H1 (cell line): ENCODE results near the gene PKD1. TPM values are rescaled to one million over a fixed set of nuclear protein-coding genes. Genes with fewer than 3 reads are reported as not detected.

Experiments used
- CTCF ChIA-PET: fragments of 300-600 bp; sonication (Branson Sonifier 250); formaldehyde crosslinking; loops from one replicate; lab custom pipeline; 2021; ENCODE audit not compliant: partially characterized antibody; lab: Charles Lee
- POLR2A ChIA-PET: fragments of 300-600 bp; sonication (Branson Sonifier 250); formaldehyde crosslinking; loops from one replicate; lab custom pipeline; 2021; ENCODE audit warnings: inconsistent platforms; ENCODE audit not compliant: partially characterized antibody; lab: Charles Lee
- DNase-seq, 2 experiments: peaks; one replicate each; pipeline versions ENCODE4 v3.0.0 to v3.0.0-alpha.2; 2010 to 2022; ENCODE audit warnings: low spot score in 2 of 2, low read depth in 1 of 2, mixed read lengths in 1 of 2
- FAIRE-seq: peaks from 2 replicates; lab custom pipeline; 2011; peaks lifted over from hg19 to GRCh38; lab: Jason Lieb, UNC
- H2AFZ ChIP-seq: 2 replicates; pipeline ENCODE4 v1.8.1; 2012; ENCODE audit warnings: low read length, inconsistent platforms
- H2AK5ac ChIP-seq: 2 replicates; pipeline ENCODE4 v1.6.1; 2013; ENCODE audit warnings: low read depth, low read length
- H2BK120ac ChIP-seq: replicated peaks from 2 replicates; pipeline ENCODE3; 2013; ENCODE audit warnings: low read depth, low read length, inconsistent platforms
- H2BK12ac ChIP-seq: 2 replicates; pipeline ENCODE4 v1.6.1; 2013; ENCODE audit warnings: low read depth, low read length
- H2BK15ac ChIP-seq: 2 replicates; pipeline ENCODE4 v1.6.1; 2013; ENCODE audit warnings: low read length
- H2BK20ac ChIP-seq: 2 replicates; pipeline ENCODE4 v1.6.1; 2013; ENCODE audit warnings: low read length
- H2BK5ac ChIP-seq: 2 replicates; pipeline ENCODE4 v1.6.1; 2013; ENCODE audit warnings: low read depth, low read length
- H3K14ac ChIP-seq: 2 replicates; pipeline ENCODE4 v1.6.1; 2013; ENCODE audit warnings: inconsistent platforms; ENCODE audit not compliant: insufficient read length
- H3K18ac ChIP-seq: 2 replicates; pipeline ENCODE4 v1.6.1; 2013; ENCODE audit warnings: low read length; ENCODE audit errors: extremely low read depth
- H3K23ac ChIP-seq: 2 replicates; pipeline ENCODE4 v1.6.1; 2013; ENCODE audit warnings: inconsistent platforms; ENCODE audit not compliant: insufficient read length
- H3K23me2 ChIP-seq: 2 replicates; pipeline ENCODE4 v1.6.1; 2013; ENCODE audit warnings: low read depth, low read length
- H3K27ac ChIP-seq: 2 replicates; pipeline ENCODE4 v1.6.1; 2011; ENCODE audit warnings: low read depth, low read length, inconsistent platforms
- H3K27me3 ChIP-seq, 4 experiments: replicated peaks in 1 of 4; 1 replicate in 1 of 4; 2 replicates in 3 of 4; pipeline versions ENCODE4 v1.6.1 to v1.8.1; 2011 to 2013; ENCODE audit warnings: low read length in 3 of 4, mild to moderate bottlenecking in 3 of 4, inconsistent platforms in 2 of 4, mixed read lengths in 2 of 4, moderate library complexity in 1 of 4; ENCODE audit not compliant: control insufficient read depth in 3 of 4, insufficient read depth in 3 of 4; ENCODE audit errors: extremely low read depth in 1 of 4
- H3K36me3 ChIP-seq, 4 experiments: 2 replicates each; pipeline versions ENCODE4 v1.6.1 to v1.8.1; 2011 to 2013; ENCODE audit warnings: mild to moderate bottlenecking in 4 of 4, low read length in 3 of 4, moderate library complexity in 2 of 4, control low read depth in 1 of 4, inconsistent platforms in 1 of 4; ENCODE audit not compliant: insufficient read depth in 4 of 4, control insufficient read depth in 2 of 4
- H3K4ac ChIP-seq: replicated peaks from 2 replicates; pipeline ENCODE3; 2013; ENCODE audit warnings: low read length, low read depth, mixed read lengths, inconsistent platforms; ENCODE audit not compliant: insufficient read length
- H3K4me1 ChIP-seq, 4 experiments: replicated peaks in 1 of 4; 1 replicate in 1 of 4; 2 replicates in 3 of 4; pipeline versions ENCODE4 v1.6.1 to v1.8.1; 2011 to 2013; ENCODE audit warnings: low read length in 3 of 4, inconsistent platforms in 2 of 4, mixed read lengths in 1 of 4; ENCODE audit not compliant: insufficient read depth in 4 of 4, control insufficient read depth in 3 of 4
- H3K4me2 ChIP-seq, 2 experiments: 2 replicates each; pipeline versions ENCODE4 v1.6.1 to v1.8.1; 2011 to 2013; ENCODE audit warnings: low read depth in 2 of 2, low read length in 2 of 2, control low read depth in 1 of 2, inconsistent platforms in 1 of 2, mild to moderate bottlenecking in 1 of 2; ENCODE audit not compliant: insufficient read depth in 1 of 2
- H3K4me3 ChIP-seq, 4 experiments: fragments of 200-600, 300-600 bp in 1 of 4; sonication (generic), shearing (Covaris generic), sonication (Bioruptor Twin) in 1 of 4; 2 replicates each; pipeline versions ENCODE4 v1.5.1 to v1.8.1; 2011 to 2016; ENCODE audit warnings: low read length in 4 of 4, low read depth in 3 of 4, control low read depth in 2 of 4, inconsistent platforms in 2 of 4, mild to moderate bottlenecking in 2 of 4, mixed read lengths in 1 of 4, moderate library complexity in 1 of 4; ENCODE audit not compliant: insufficient read depth in 2 of 4; ENCODE audit errors: extremely low read depth in 1 of 4
- H3K56ac ChIP-seq: replicated peaks from 2 replicates; pipeline ENCODE3; 2013; ENCODE audit warnings: low read depth, mild to moderate bottlenecking, mixed read lengths, low read length, inconsistent platforms; ENCODE audit not compliant: insufficient read length
- H3K79me1 ChIP-seq: 2 replicates; pipeline ENCODE4 v1.6.1; 2013; ENCODE audit warnings: low read depth, low read length, control low read depth
- H3K79me2 ChIP-seq, 2 experiments: 2 replicates each; pipeline versions ENCODE4 v1.6.1 to v1.8.1; 2012 to 2013; ENCODE audit warnings: low read length in 2 of 2, mild to moderate bottlenecking in 2 of 2, inconsistent platforms in 1 of 2; ENCODE audit not compliant: insufficient read depth in 2 of 2, control insufficient read depth in 1 of 2
- H3K9ac ChIP-seq, 4 experiments: replicated peaks in 1 of 4; 1 replicate in 1 of 4; 2 replicates in 3 of 4; pipeline versions ENCODE4 v1.6.1 to v1.8.1; 2011 to 2013; ENCODE audit warnings: low read depth in 3 of 4, low read length in 3 of 4, control low read depth in 2 of 4, mild to moderate bottlenecking in 2 of 4, moderate library complexity in 2 of 4, inconsistent platforms in 1 of 4; ENCODE audit errors: extremely low read depth in 1 of 4
- H3K9me3 ChIP-seq, 2 experiments: 2 replicates each; pipeline versions ENCODE4 v1.6.1 to v1.8.1; 2012 to 2013; ENCODE audit warnings: mild to moderate bottlenecking in 2 of 2, moderate library complexity in 2 of 2, control low read depth in 1 of 2, inconsistent platforms in 1 of 2, low read depth in 1 of 2, low read length in 1 of 2, mixed read lengths in 1 of 2; ENCODE audit not compliant: insufficient read depth in 2 of 2
- H4K20me1 ChIP-seq, 2 experiments: replicated peaks in 1 of 2; 2 replicates each; pipeline versions ENCODE3 to v1.8.1; 2011 to 2013; ENCODE audit warnings: inconsistent platforms in 2 of 2, low read length in 2 of 2, mild to moderate bottlenecking in 1 of 2; ENCODE audit not compliant: insufficient read depth in 2 of 2, control insufficient read depth in 1 of 2
- H4K5ac ChIP-seq: 2 replicates; pipeline ENCODE4 v1.6.1; 2013; ENCODE audit warnings: low read length, low read depth, mixed read lengths, inconsistent platforms; ENCODE audit not compliant: insufficient read length
- H4K8ac ChIP-seq: 2 replicates; pipeline ENCODE4 v1.8.0; 2013; ENCODE audit warnings: mild to moderate bottlenecking, moderate library complexity, low read length, inconsistent platforms; ENCODE audit not compliant: insufficient read depth; ENCODE audit errors: extremely low read depth
- H4K91ac ChIP-seq: replicated peaks from 2 replicates; pipeline ENCODE3; 2013; ENCODE audit warnings: low read length, mixed read lengths, inconsistent platforms; ENCODE audit not compliant: insufficient read length
- BRCA1 ChIP-seq: IDR thresholded peaks from 2 replicates; pipeline ENCODE4 v1.6.1; 2012; ENCODE audit warnings: low read depth, low read length, improper control_type of control experiment
- CTCF ChIP-seq, 3 experiments: IDR thresholded peaks; 1 replicate in 2 of 3; 2 replicates in 1 of 3; pipeline versions ENCODE4 v1.5.1 to v1.6.1; 2011; ENCODE audit warnings: low read length in 3 of 3, mild to moderate bottlenecking in 3 of 3, inconsistent platforms in 2 of 3, low read depth in 1 of 3, moderate library complexity in 1 of 3; ENCODE audit not compliant: insufficient read depth in 1 of 3; ENCODE audit errors: control extremely low read depth in 1 of 3
- HDAC6 ChIP-seq: IDR thresholded peaks from one replicate; pipeline ENCODE4 v1.7.1; 2012; ENCODE audit warnings: low read depth, mild to moderate bottlenecking, inconsistent platforms, low read length, moderate library complexity
- KDM5A ChIP-seq: fragments of 200-600 bp; IDR thresholded peaks from 2 replicates; pipeline ENCODE4 v1.7.1; 2012; ENCODE audit warnings: mild to moderate bottlenecking, low read length, inconsistent platforms, mixed read lengths
- RXRA ChIP-seq: IDR thresholded peaks from 2 replicates; pipeline ENCODE4 v1.6.1; 2011; ENCODE audit warnings: low read depth, mild to moderate bottlenecking, low read length, moderate library complexity; ENCODE audit not compliant: insufficient read depth
- SIX5 ChIP-seq: IDR thresholded peaks from 2 replicates; pipeline ENCODE4 v1.6.1; 2011; ENCODE audit warnings: mild to moderate bottlenecking, low read depth, low read length
- SRF ChIP-seq: IDR thresholded peaks from 2 replicates; pipeline ENCODE4 v1.6.1; 2011; ENCODE audit warnings: mild to moderate bottlenecking, low read depth, low read length, moderate library complexity
- USF2 ChIP-seq: IDR thresholded peaks from 2 replicates; pipeline ENCODE4 v1.6.1; 2011; ENCODE audit warnings: low read length, improper control_type of control experiment
- WGBS, 2 experiments: shearing (Covaris generic) in 1 of 2; methylation state at CpG; one replicate each; pipeline versions ENCODE4 v1.1.6 to v1.1.7; 2013 to 2015; ENCODE audit warnings: low lambda C conversion rate in 2 of 2, mixed read lengths in 2 of 2, inconsistent platforms in 1 of 2, low coverage in 1 of 2, missing lambda C conversion rate in 1 of 2; ENCODE audit not compliant: insufficient replicate concordance in 2 of 2, insufficient coverage in 1 of 2, insufficient read length in 1 of 2; ENCODE audit errors: extremely low coverage in 1 of 2, missing lambda C conversion rate in 1 of 2; 5-methylcytosine and 5-hydroxymethylcytosine counted together
- polyA plus RNA-seq, 7 experiments: library from polyadenylated mRNA; depleted of rRNA in 3 of 7; stranded (reverse) in 5 of 7; unstranded in 2 of 7; fragments of >200 nt in 5 of 7; fragments of 200-250 nt in 2 of 7; gene quantifications; 1 replicate in 5 of 7; 2 replicates in 1 of 7; 4 replicates in 1 of 7; pipeline versions ENCODE4 v1.2.1 to v1.2.3, GENCODE V29; 2011 to 2013; ENCODE audit warnings: missing spikeins in 2 of 7, mixed read lengths in 2 of 7
- total RNA-seq: library from RNA; stranded (reverse); fragmentation: NEBNext Ultra II Directional; extraction: Animal tissue kit (Norgen Biotek cat#: 25700); gene quantifications from 2 replicates; pipeline ENCODE4 v1.2.1, GENCODE V29; 2021

PKD1 gene
- total and polyA plus RNA-seq, 2 of the 8 experiments (the other 6 are each of a cell fraction or from before 2014, with no cell fraction given), result 40.6 to 52.7 TPM

DNA sequence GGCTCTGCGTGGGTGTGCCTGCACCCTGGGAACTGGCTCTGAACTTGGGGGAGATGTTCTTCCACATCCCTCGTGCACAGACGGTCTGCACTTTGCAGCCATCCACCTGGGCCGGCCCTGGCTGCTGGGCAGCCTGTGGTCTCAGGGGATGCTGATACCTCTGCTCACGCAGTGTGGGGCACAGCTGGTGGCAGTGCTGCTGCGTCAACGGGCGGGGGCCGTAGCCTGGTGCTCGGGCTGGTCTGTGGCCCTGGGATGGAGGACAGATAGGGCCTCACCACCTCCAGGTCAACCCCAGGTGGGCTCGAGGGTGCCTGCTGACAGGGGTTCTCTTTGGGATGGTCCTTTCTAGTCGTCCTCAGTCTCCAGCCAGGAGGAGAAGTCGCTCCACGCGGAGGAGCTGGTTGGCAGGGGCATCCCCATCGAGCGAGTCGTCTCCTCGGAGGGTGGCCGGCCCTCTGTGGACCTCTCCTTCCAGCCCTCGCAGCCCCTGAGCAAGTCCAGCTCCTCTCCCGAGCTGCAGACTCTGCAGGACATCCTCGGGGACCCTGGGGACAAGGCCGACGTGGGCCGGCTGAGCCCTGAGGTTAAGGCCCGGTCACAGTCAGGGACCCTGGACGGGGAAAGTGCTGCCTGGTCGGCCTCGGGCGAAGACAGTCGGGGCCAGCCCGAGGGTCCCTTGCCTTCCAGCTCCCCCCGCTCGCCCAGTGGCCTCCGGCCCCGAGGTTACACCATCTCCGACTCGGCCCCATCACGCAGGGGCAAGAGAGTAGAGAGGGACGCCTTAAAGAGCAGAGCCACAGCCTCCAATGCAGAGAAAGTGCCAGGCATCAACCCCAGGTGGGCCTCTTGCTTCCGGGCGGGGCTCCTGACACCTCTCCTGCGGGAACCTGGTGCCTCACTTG is 51.6 kb downstream of the PKD1 start:
- H3K9me3 ChIP-seq, result no peaks in the 10 kb centered on the region
- H3K36me3 ChIP-seq, result peaks cover 0 to 39% (median 1%) of the 10 kb centered on the region in 4 experiments; a peak in 5 of 8 replicates
- H3K4me2 ChIP-seq, result no peak overlapping the region
- no peak overlapping the region for H2BK12ac ChIP-seq
- ChIA-PET POLR2A (interaction anchor here (1.7 to 3.6 kb wide), 7 partner anchors 7 to 80 kb away, joined by 4 to 11 read pairs (median 7); partner anchors contain the start of genes NTHL1, TRAF7 and TSC2), CTCF (interaction anchor here (0.9 to 3.3 kb wide), 6 partner anchors 11 to 80 kb away, joined by 3 to 14 read pairs (median 6); no protein-coding TSS in a partner anchor)
- no peak overlapping the region for H2BK20ac ChIP-seq
- 91% methylated on average over 38 of the region's 44 CpGs; no CpG with 5 or more reads in 1 of the 2 experiments for WGBS, 2 experiments
- H3K56ac ChIP-seq, result no peak overlapping the region
- no peak overlapping the region for H4K5ac ChIP-seq
- no peak overlapping the region for H2AK5ac ChIP-seq
- no peaks in the 10 kb centered on the region for H3K79me1 ChIP-seq
- no peak overlapping the region for H3K23ac ChIP-seq
- FAIRE-seq (no peak), DNase-seq (no peak)
- no peak overlapping the region for H3K18ac ChIP-seq
- H3K4ac ChIP-seq, result no peak overlapping the region
- no peak overlapping the region for H2BK120ac ChIP-seq
- H3K9ac ChIP-seq, result no peak overlapping the region
- H4K20me1 ChIP-seq, result peaks cover 0 to 8% of the 10 kb centered on the region in 2 experiments
- H2BK15ac ChIP-seq, result no peak overlapping the region
- no peaks in the 10 kb centered on the region for H3K4me1 ChIP-seq
- no peak overlapping the region for H3K4me3 ChIP-seq
- no peak overlapping the region for H2BK5ac ChIP-seq
- H3K27ac ChIP-seq, result no peak overlapping the region
- no peak overlapping the region for H4K91ac ChIP-seq
- H3K79me2 ChIP-seq, result no peaks in the 10 kb centered on the region
- H3K14ac ChIP-seq, result no peak overlapping the region
- H4K8ac ChIP-seq, result no peak overlapping the region
- H3K23me2 ChIP-seq, result no peaks in the 10 kb centered on the region
- no peaks in the 10 kb centered on the region for H3K27me3 ChIP-seq
- no peak overlapping the region for H2AFZ ChIP-seq
- TF ChIP-seq RXRA, result no peak
- TF ChIP-seq CTCF (IDR thresholded peaks at IDR 0.05; ENCODE audit: control extremely low read depth in 1 of 3, insufficient read depth in 1 of 3, low read depth in 1 of 3, low read length in 3 of 3), result no peak
- no peak for TF ChIP-seq USF2
- TF ChIP-seq HDAC6, result no peak
- TF ChIP-seq BRCA1, result no peak
- no peak for TF ChIP-seq KDM5A
- no peak for TF ChIP-seq SIX5
- TF ChIP-seq SRF, result no peak
